HL-60 (cell line): ENCODE results near the gene PDK1.

ENCODE experiments used
- GABPA ChIP-seq: IDR thresholded peaks from 2 replicates; pipeline ENCODE4 v1.6.1; 2012; ENCODE audit warnings: low read depth
- SPI1 ChIP-seq: IDR thresholded peaks from 2 replicates; pipeline ENCODE4 v1.6.1; 2012; ENCODE audit warnings: low read depth, mild to moderate bottlenecking, borderline replicate concordance
- TF ChIP-seq, protein P1 (sequence below): IDR thresholded peaks from one replicate; pipeline ENCODE4 v1.5.1; 2011; ENCODE audit warnings: low read length, control low read depth, inconsistent platforms; ENCODE audit not compliant: insufficient read depth

DNA sequence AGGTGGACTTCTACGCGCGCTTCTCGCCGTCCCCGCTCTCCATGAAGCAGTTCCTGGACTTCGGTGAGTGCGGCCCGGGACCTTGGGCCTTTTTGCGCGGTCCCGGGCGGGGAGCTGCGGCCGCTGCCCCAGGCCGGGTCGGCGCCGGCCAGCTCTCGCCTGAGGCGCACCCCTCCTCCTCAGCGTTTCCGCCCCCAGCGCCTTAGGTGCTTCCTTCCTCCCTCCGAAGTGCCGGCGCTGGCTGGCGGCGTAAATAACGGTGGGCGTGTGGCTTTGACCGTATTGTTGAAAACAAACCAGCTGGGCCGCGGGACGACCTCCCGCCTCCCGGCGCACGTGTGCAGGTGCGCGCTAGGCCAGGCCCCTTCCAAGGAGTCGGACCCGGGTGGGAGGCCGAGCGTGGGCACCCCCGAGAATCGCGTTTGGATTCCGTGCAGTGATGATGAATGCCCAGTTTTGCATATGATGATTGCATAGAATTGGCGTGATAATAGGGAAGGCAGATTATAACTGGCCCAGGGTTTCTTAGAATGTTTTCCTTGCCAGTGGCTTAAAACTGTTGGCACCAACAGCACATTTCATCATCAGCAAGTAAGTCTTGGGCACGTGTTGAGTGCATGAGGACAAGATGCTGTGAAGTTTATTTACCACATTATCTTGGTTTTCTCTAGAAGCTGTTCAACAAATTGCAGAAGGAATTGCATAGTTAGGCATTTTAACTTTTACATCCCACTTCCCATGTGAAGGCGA is 569 bp downstream of the PDK1 start:
- TF ChIP-seq, protein P1, sequence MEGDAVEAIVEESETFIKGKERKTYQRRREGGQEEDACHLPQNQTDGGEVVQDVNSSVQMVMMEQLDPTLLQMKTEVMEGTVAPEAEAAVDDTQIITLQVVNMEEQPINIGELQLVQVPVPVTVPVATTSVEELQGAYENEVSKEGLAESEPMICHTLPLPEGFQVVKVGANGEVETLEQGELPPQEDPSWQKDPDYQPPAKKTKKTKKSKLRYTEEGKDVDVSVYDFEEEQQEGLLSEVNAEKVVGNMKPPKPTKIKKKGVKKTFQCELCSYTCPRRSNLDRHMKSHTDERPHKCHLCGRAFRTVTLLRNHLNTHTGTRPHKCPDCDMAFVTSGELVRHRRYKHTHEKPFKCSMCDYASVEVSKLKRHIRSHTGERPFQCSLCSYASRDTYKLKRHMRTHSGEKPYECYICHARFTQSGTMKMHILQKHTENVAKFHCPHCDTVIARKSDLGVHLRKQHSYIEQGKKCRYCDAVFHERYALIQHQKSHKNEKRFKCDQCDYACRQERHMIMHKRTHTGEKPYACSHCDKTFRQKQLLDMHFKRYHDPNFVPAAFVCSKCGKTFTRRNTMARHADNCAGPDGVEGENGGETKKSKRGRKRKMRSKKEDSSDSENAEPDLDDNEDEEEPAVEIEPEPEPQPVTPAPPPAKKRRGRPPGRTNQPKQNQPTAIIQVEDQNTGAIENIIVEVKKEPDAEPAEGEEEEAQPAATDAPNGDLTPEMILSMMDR: no peak
- TF ChIP-seq GABPA (no peak), SPI1 (no peak; the same call in 1 of the 2 replicates)
